OCI-LY7 (cell line): ENCODE results near the gene MLPH. TPM values are rescaled to one million over a fixed set of nuclear protein-coding genes. Genes with fewer than 3 reads are reported as not detected.

Source experiments
- BruUV-seq: library from RNA; stranded (reverse); fragments of 400-500 nt; replicated peaks from 2 replicates; lab custom pipeline; 2021; lab: Mats Ljungman, UMichigan
- CTCF ChIA-PET: fragments of 300-600 bp; sonication (Branson Sonifier 250); formaldehyde crosslinking; loops from one replicate; lab custom pipeline; 2022; ENCODE audit warnings: antibody characterized with exemption; ENCODE audit not compliant: unreplicated experiment; lab: Charles Lee
- POLR2A ChIA-PET: fragments of 300-600 bp; sonication (Branson Sonifier 250); formaldehyde crosslinking; loops from one replicate; lab custom pipeline; 2022; ENCODE audit warnings: antibody characterized with exemption; lab: Charles Lee
- DNase-seq: peaks from one replicate; pipeline ENCODE4 v3.0.0-alpha.2; 2015; ENCODE audit warnings: low spot score
- H2AFZ ChIP-seq: fragments of 200-600 bp; sonication (generic), shearing (Covaris generic); 2 replicates; pipeline ENCODE4 v1.6.1; 2014; ENCODE audit warnings: mild to moderate bottlenecking, antibody characterized with exemption, low read length, moderate library complexity
- H3K27ac ChIP-seq: fragments of 200-600 bp; sonication (generic); 2 replicates; pipeline ENCODE4 v1.5.1; 2014; ENCODE audit warnings: mixed run types, low read depth, mild to moderate bottlenecking, moderate library complexity, low read length, inconsistent platforms; ENCODE audit not compliant: poor library complexity, severe bottlenecking
- H3K36me3 ChIP-seq: fragments of 200-600 bp; sonication (generic); 2 replicates; pipeline ENCODE4 v1.6.1; 2014; ENCODE audit warnings: mild to moderate bottlenecking, antibody characterized with exemption, low read length, moderate library complexity, mixed read lengths; ENCODE audit not compliant: insufficient read depth
- H3K4me1 ChIP-seq: fragments of 200-600 bp; sonication (generic); 2 replicates; pipeline ENCODE4 v1.5.1; 2014; ENCODE audit warnings: mild to moderate bottlenecking, low read length; ENCODE audit not compliant: insufficient read depth, poor library complexity, severe bottlenecking
- H3K4me2 ChIP-seq: fragments of 200-600 bp; sonication (generic); 2 replicates; pipeline ENCODE4 v1.6.1; 2014; ENCODE audit warnings: mild to moderate bottlenecking, low read length
- H3K4me3 ChIP-seq: fragments of 200-600 bp; sonication (generic); 2 replicates; pipeline ENCODE4 v1.5.1; 2014; ENCODE audit warnings: mild to moderate bottlenecking, low read depth, low read length; ENCODE audit not compliant: poor library complexity, severe bottlenecking
- H3K79me2 ChIP-seq: fragments of 200-600 bp; sonication (generic); 2 replicates; pipeline ENCODE4 v1.6.1; 2016; ENCODE audit warnings: low read depth, mild to moderate bottlenecking, low read length, moderate library complexity, mixed read lengths; ENCODE audit not compliant: insufficient read depth
- H3K9me2 ChIP-seq: fragments of 200-600 bp; sonication (generic); 2 replicates; pipeline ENCODE4 v1.6.1; 2016; ENCODE audit warnings: mild to moderate bottlenecking, low read length, mixed read lengths; ENCODE audit not compliant: insufficient read depth
- H3K9me3 ChIP-seq: fragments of 200-600 bp; sonication (generic); 2 replicates; pipeline ENCODE4 v1.6.1; 2014; ENCODE audit warnings: mild to moderate bottlenecking, mixed run types, low read length, mixed read lengths
- H4K20me1 ChIP-seq: fragments of 200-600 bp; sonication (generic); 2 replicates; pipeline ENCODE4 v1.6.1; 2014; ENCODE audit warnings: mild to moderate bottlenecking, antibody characterized with exemption, low read length, moderate library complexity, mixed read lengths; ENCODE audit not compliant: insufficient read depth
- EZH2phosphoT487 ChIP-seq: fragments of 200-600 bp; sonication (generic); IDR thresholded peaks from 2 replicates; pipeline ENCODE4 v1.6.1; 2018; ENCODE audit warnings: low read depth, borderline replicate concordance, mild to moderate bottlenecking, mixed run types, antibody characterized with exemption, low read length, moderate library complexity, mixed read lengths
- intact Hi-C: fragments of 100-400 bp; cut with micrococcal nuclease; formaldehyde crosslinking; loops from one replicate; pipeline ENCODE4 v1.10.0; 2022; ENCODE audit not compliant: unreplicated experiment
- total RNA-seq, 2 experiments: library from RNA; depleted of rRNA in 1 of 2; stranded (reverse); fragments of >200 nt in 1 of 2; shearing (Covaris generic) in 1 of 2; gene quantifications; 2 replicates each; pipeline ENCODE4 v1.2.3, GENCODE V29; 2014 to 2022
- TF ChIP-seq, protein P1 (sequence below): fragments of 200-600 bp; sonication (generic); conservative IDR thresholded peaks from 2 replicates; pipeline ENCODE4 v1.5.1; 2014; ENCODE audit warnings: mild to moderate bottlenecking, antibody characterized with exemption, low read length, moderate library complexity, mixed read lengths

Gene MLPH
- total RNA-seq, 2 experiments from 2014 or later: not detected

DNA sequence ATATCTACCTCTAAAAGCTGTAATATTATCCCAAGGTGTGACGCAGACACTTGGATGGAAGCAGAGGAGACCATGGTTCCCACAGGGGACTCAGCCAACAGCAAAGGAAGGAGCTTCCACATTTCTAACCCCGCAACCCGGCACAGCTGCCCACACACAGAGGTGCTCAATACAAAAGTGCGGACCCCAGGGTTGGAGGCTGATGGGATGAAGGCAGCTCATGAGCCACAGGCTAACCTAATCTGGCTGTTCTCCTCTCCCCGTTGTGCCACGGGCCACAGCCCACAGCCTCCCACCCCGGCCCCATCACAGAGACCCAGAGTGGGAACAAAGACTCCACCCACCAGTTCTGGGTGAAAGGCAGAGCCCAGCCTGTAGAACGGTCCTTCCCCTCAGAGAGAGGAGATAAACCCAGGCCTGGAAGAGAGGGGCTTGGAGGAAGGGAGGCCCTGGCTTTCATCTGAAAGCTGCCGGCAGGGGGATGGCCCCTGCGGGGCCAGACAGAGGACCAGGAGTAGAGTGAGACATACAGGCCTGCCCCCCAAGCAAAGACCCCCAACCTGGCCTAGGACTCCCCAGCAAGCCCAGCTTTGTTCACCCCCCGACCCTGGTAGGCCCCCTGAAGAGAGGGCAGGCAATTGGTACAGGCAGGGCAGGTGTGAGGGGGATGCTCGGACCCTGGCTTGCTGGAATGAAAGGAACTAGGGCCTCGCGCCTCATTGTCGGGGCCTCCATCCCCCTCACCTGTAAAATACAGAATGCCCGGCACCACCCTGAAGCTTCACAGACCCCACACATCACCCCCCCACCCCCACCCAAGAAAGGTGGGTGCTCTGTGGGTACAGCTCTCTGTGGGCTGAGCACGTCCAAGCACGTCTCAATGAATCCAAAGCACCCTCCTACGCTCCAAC, 96.6 kb downstream of the MLPH start:
- no peak overlapping the region for H3K4me3 ChIP-seq
- ChIA-PET CTCF (interaction anchor here (0.6 kb wide), 1 partner anchor 497 kb away, joined by 3 read pairs; no protein-coding TSS in a partner anchor), POLR2A (no interaction called here)
- no peaks in the 10 kb centered on the region for H3K9me3 ChIP-seq
- no peaks in the 10 kb centered on the region for H4K20me1 ChIP-seq
- intact Hi-C loops: loop anchor here (10.0 kb wide), 1 partner anchor 191 kb away; no protein-coding TSS in a partner anchor
- H3K79me2 ChIP-seq: no peaks in the 10 kb centered on the region
- no TSS peak for BruUV-seq
- H3K9me2 ChIP-seq: no peaks in the 10 kb centered on the region
- DNase-seq: no peak
- H2AFZ ChIP-seq: no peak overlapping the region
- no peaks in the 10 kb centered on the region for H3K4me1 ChIP-seq
- TF ChIP-seq, protein P1, sequence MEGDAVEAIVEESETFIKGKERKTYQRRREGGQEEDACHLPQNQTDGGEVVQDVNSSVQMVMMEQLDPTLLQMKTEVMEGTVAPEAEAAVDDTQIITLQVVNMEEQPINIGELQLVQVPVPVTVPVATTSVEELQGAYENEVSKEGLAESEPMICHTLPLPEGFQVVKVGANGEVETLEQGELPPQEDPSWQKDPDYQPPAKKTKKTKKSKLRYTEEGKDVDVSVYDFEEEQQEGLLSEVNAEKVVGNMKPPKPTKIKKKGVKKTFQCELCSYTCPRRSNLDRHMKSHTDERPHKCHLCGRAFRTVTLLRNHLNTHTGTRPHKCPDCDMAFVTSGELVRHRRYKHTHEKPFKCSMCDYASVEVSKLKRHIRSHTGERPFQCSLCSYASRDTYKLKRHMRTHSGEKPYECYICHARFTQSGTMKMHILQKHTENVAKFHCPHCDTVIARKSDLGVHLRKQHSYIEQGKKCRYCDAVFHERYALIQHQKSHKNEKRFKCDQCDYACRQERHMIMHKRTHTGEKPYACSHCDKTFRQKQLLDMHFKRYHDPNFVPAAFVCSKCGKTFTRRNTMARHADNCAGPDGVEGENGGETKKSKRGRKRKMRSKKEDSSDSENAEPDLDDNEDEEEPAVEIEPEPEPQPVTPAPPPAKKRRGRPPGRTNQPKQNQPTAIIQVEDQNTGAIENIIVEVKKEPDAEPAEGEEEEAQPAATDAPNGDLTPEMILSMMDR: no peak
- no peak for TF ChIP-seq EZH2phosphoT487
- H3K4me2 ChIP-seq: no peak overlapping the region
- no peaks in the 10 kb centered on the region for H3K36me3 ChIP-seq
- no peak overlapping the region for H3K27ac ChIP-seq

DNA sequence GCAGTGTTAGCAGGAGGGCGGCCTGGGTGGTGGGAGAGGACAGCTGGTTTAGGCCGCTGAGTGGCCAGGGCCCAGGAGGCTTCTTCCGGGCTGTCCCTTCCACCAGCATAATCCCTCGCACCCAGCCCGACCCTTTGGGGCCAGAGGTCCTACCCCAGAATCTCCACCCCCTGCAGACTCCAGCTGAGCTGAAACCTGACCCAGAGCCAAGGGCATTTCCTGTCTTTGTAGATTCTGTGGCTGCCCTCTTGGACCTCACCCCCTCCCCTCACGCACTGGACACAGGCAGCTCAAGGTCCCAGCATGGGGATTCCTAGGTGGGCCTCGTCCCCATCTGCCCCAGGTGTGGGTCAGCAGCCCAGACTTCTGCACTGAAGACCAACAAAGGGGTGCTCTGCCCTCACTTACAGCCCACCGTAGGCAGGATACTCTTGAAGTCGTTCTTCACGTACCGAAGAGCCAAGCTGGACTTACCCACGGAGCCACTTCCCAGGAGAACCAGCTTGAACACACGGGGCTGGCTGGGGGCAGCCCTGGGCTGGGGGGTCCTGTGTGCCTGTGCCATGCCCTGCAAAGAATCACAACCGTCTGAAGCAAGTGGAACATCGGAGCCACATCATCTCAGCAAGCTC, 98.7 kb downstream of the MLPH start:
- no peak for DNase-seq
- ChIA-PET CTCF (no interaction called here), POLR2A (no interaction called here)
- no peak overlapping the region for H3K27ac ChIP-seq
- TF ChIP-seq EZH2phosphoT487: no peak
- TF ChIP-seq, protein P1: no peak
- no peak overlapping the region for H3K4me2 ChIP-seq
- BruUV-seq: no TSS peak
- H3K4me3 ChIP-seq: no peak overlapping the region
- H3K9me3 ChIP-seq: no peaks in the 10 kb centered on the region
- no peaks in the 10 kb centered on the region for H4K20me1 ChIP-seq
- H2AFZ ChIP-seq: no peak overlapping the region
- H3K4me1 ChIP-seq: no peaks in the 10 kb centered on the region
- no peaks in the 10 kb centered on the region for H3K9me2 ChIP-seq
- H3K79me2 ChIP-seq: no peaks in the 10 kb centered on the region
- H3K36me3 ChIP-seq: no peaks in the 10 kb centered on the region
- intact Hi-C loops: loop anchor here (10.0 kb wide), 1 partner anchor 189 kb away; no protein-coding TSS in a partner anchor
